Kidney epithelial cell (primary cell): ENCODE results near the gene DAP. TPM values are rescaled to one million over a fixed set of nuclear protein-coding genes. Genes with fewer than 3 reads are reported as not detected.

Experiments
- DNase-seq: peaks from one replicate; pipeline ENCODE4 v3.0.0-alpha.2; 2010; ENCODE audit warnings: low read depth
- H3K27me3 ChIP-seq: 2 replicates; pipeline ENCODE4 v1.6.0; 2011; ENCODE audit warnings: low read length; ENCODE audit not compliant: control insufficient read depth, insufficient read depth
- H3K36me3 ChIP-seq: 2 replicates; pipeline ENCODE4 v1.5.1; 2011; ENCODE audit warnings: low read length; ENCODE audit not compliant: control insufficient read depth, insufficient read depth
- H3K4me3 ChIP-seq: 2 replicates; pipeline ENCODE4 v1.5.1; 2011; ENCODE audit warnings: low read depth, mild to moderate bottlenecking, control low read depth, low read length
- total RNA-seq: library from RNA; depleted of rRNA; stranded (reverse); fragments of >200 nt; gene quantifications from 2 replicates; pipeline ENCODE4 v1.2.3, GENCODE V29; 2015
- TF ChIP-seq, protein P1 (sequence below): IDR thresholded peaks from 2 replicates; pipeline ENCODE4 v1.5.1; 2011; ENCODE audit warnings: mild to moderate bottlenecking, moderate library complexity, low read length, control low read depth, inconsistent platforms; ENCODE audit not compliant: insufficient read depth, poor library complexity, severe bottlenecking

The DAP gene
- total RNA-seq, 1 donor from 2014 or later: 77.7 TPM

DNA sequence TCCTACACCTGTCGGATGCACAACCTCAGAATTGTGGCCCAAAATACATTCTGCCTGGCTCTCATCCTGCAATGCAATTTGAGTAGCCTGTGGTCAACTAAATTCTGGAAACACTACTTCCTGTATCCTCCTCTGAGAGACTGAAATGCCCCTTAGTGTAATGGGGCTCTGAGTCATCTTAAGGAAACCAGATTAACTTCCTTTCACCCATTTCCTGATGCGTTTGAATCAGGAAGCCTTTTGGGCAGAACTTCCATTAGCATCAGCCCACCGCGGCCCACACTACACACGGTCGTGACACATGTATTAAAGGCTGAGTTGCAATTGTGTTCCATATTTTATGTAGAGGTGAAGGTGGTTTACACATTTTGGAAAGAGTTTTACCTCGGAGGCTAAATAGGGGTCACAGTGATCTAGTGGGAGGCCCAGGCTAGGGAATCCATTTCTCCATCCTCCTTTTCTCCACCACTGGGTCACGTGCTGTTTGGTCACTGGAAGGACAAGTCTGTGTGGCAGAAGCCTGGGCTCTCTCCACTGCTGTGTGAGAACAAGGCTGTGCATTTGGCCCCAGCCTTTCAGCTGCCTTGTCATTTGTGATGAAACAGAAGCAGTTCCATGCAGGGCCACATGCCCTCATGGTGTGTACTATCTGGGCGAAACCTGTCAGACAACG lies 55.9 kb downstream of the DAP start:
- DNase-seq: peak; percentile 60
- Histone ChIP-seq H3K4me3 (no peak overlapping the region), H3K36me3 (no peaks in the 10 kb centered on the region), H3K27me3 (no peaks in the 10 kb centered on the region)
- TF ChIP-seq, protein P1, sequence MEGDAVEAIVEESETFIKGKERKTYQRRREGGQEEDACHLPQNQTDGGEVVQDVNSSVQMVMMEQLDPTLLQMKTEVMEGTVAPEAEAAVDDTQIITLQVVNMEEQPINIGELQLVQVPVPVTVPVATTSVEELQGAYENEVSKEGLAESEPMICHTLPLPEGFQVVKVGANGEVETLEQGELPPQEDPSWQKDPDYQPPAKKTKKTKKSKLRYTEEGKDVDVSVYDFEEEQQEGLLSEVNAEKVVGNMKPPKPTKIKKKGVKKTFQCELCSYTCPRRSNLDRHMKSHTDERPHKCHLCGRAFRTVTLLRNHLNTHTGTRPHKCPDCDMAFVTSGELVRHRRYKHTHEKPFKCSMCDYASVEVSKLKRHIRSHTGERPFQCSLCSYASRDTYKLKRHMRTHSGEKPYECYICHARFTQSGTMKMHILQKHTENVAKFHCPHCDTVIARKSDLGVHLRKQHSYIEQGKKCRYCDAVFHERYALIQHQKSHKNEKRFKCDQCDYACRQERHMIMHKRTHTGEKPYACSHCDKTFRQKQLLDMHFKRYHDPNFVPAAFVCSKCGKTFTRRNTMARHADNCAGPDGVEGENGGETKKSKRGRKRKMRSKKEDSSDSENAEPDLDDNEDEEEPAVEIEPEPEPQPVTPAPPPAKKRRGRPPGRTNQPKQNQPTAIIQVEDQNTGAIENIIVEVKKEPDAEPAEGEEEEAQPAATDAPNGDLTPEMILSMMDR: no peak

GRCh38 chr5:10703676-10704075 lies 57.4 kb downstream of the DAP start:
- Histone ChIP-seq H3K27me3 (no peaks in the 10 kb centered on the region), H3K36me3 (no peaks in the 10 kb centered on the region), H3K4me3 (no peak overlapping the region)
- DNase-seq: no peak
- TF ChIP-seq, protein P1: no peak

DNA sequence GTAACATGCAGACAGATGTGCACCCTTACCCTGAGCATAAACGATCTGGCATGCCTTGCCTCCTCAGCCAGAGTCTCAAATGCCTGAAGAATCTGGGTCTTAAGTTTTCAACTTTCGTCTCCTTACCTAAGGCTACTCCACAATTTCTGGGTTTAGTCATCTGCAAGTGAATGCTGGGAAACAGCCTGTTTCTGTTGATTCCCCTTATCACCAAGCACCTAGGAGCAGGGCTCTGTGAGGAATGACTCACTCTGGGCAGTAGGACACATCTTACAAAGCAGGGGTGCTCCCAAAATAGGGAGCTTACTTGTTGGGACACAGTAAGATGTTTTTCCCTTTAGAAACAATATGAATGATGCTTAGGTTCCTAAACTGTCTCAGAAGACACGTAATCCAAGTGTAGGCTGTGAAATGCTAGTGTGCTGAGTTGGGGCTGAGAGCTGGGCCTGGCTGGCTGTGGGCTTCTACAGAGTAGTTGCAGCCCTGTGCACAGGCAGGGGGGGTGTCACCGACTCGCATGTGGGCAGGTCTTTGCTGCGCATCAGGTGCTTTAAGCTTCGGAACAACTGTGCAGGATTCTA lies 58.0 kb downstream of the DAP start:
- H3K27me3 ChIP-seq: no peaks in the 10 kb centered on the region
- no peaks in the 10 kb centered on the region for H3K36me3 ChIP-seq
- no peak for DNase-seq
- TF ChIP-seq, protein P1: no peak
- H3K4me3 ChIP-seq: no peak overlapping the region

- TF ChIP-seq, protein P1: no peak
- no peaks in the 10 kb centered on the region for H3K36me3 ChIP-seq
- DNase-seq: peak; percentile 98
- no peaks in the 10 kb centered on the region for H3K27me3 ChIP-seq
- no peak overlapping the region for H3K4me3 ChIP-seq
These were observed 58.9 kb downstream of the DAP start for GRCh38 chr5:10702040-10702629.

GRCh38 chr5:10701567-10702039 lies 59.4 kb downstream of the DAP start:
- H3K36me3 ChIP-seq: no peaks in the 10 kb centered on the region
- H3K27me3 ChIP-seq: no peaks in the 10 kb centered on the region
- no peak for DNase-seq
- TF ChIP-seq, protein P1: peak; percentile 54
- H3K4me3 ChIP-seq: no peak overlapping the region

- DNase-seq: no peak
- Histone ChIP-seq H3K4me3 (no peak overlapping the region), H3K36me3 (no peaks in the 10 kb centered on the region), H3K27me3 (no peaks in the 10 kb centered on the region)
- TF ChIP-seq, protein P1: no peak
These were observed 60.5 kb downstream of the DAP start for GRCh38 chr5:10700516-10700915.
